DOHH2 (cell line): ENCODE data around the gene DPYSL5.

Experiments
- H3F3A ChIP-seq: fragments of 200-600 bp; sonication (generic), shearing (Covaris generic); 2 replicates; pipeline ENCODE4 v1.6.0; 2016; ENCODE audit warnings: antibody characterized with exemption, mild to moderate bottlenecking; ENCODE audit not compliant: control insufficient read depth, insufficient read depth
- H3K27ac ChIP-seq: fragments of 200-600 bp; sonication (generic); 2 replicates; pipeline ENCODE4 v1.5.1; 2014; ENCODE audit warnings: low read depth, mild to moderate bottlenecking, low read length, moderate library complexity
- H3K27me3 ChIP-seq: fragments of 200-600 bp; sonication (generic); 2 replicates; pipeline ENCODE4 v1.6.1; 2014; ENCODE audit warnings: mild to moderate bottlenecking, low read length, mixed read lengths; ENCODE audit not compliant: control insufficient read depth
- H3K36me3 ChIP-seq: fragments of 200-600 bp; sonication (generic); 2 replicates; pipeline ENCODE4 v1.6.1; 2014; ENCODE audit warnings: mild to moderate bottlenecking, low read length, moderate library complexity, mixed read lengths; ENCODE audit not compliant: control insufficient read depth
- H3K4me1 ChIP-seq: fragments of 200-600 bp; sonication (generic); 2 replicates; pipeline ENCODE4 v1.6.1; 2014; ENCODE audit warnings: mild to moderate bottlenecking, low read length, mixed read lengths; ENCODE audit not compliant: control insufficient read depth
- H3K4me2 ChIP-seq: fragments of 200-600 bp; sonication (generic); 2 replicates; pipeline ENCODE4 v1.6.0; 2014; ENCODE audit warnings: mild to moderate bottlenecking, low read length, moderate library complexity
- H3K4me3 ChIP-seq: fragments of 200-600 bp; sonication (generic); 2 replicates; pipeline ENCODE4 v1.5.1; 2014; ENCODE audit warnings: mild to moderate bottlenecking, low read length, mixed read lengths
- H3K79me2 ChIP-seq: fragments of 200-600 bp; sonication (generic); 2 replicates; pipeline ENCODE4 v1.6.1; 2014; ENCODE audit warnings: mild to moderate bottlenecking, low read length, mixed read lengths; ENCODE audit not compliant: control insufficient read depth
- H3K9me2 ChIP-seq: fragments of 200-600 bp; sonication (generic); replicated peaks from 2 replicates; pipeline ENCODE4 v1.6.1; 2014; ENCODE audit warnings: mild to moderate bottlenecking, low read length, mixed read lengths; ENCODE audit not compliant: control insufficient read depth
- H3K9me3 ChIP-seq: fragments of 200-600 bp; sonication (generic); 2 replicates; pipeline ENCODE4 v1.6.1; 2014; ENCODE audit warnings: antibody characterized with exemption, low read length, mixed read lengths; ENCODE audit not compliant: control insufficient read depth, insufficient read depth
- H4K20me1 ChIP-seq: fragments of 200-600 bp; sonication (generic); 2 replicates; pipeline ENCODE4 v1.6.0; 2014; ENCODE audit warnings: low read depth, mild to moderate bottlenecking, antibody characterized with exemption, low read length, moderate library complexity; ENCODE audit not compliant: control insufficient read depth, insufficient read depth
- CTCF ChIP-seq: fragments of 200-600 bp; sonication (generic); IDR thresholded peaks from one replicate; pipeline ENCODE4 v1.5.1; 2014; ENCODE audit warnings: antibody characterized with exemption, mild to moderate bottlenecking, low read depth, low read length; ENCODE audit not compliant: poor library complexity, severe bottlenecking
- EZH2phosphoT487 ChIP-seq: fragments of 200-600 bp; sonication (generic); IDR thresholded peaks from 2 replicates; pipeline ENCODE4 v1.6.1; 2017; ENCODE audit warnings: borderline replicate concordance, mild to moderate bottlenecking, antibody characterized with exemption, low read length, moderate library complexity, mixed read lengths

Gene DPYSL5

GRCh38 chr2:26974352-26974751, 126.4 kb downstream of the DPYSL5 start:
- H3F3A ChIP-seq: no peaks in the 10 kb centered on the region
- no peaks in the 10 kb centered on the region for H3K9me2 ChIP-seq
- TF ChIP-seq EZH2phosphoT487: no peak
- no peak for TF ChIP-seq CTCF
- H3K4me1 ChIP-seq: peaks cover 7% of the 10 kb centered on the region
- no peak overlapping the region for H3K4me3 ChIP-seq
- no peaks in the 10 kb centered on the region for H3K9me3 ChIP-seq
- no peaks in the 10 kb centered on the region for H3K36me3 ChIP-seq
- no peak overlapping the region for H3K27ac ChIP-seq
- no peak overlapping the region for H3K4me2 ChIP-seq
- no peaks in the 10 kb centered on the region for H4K20me1 ChIP-seq
- no peaks in the 10 kb centered on the region for H3K79me2 ChIP-seq
- H3K27me3 ChIP-seq: peaks cover 54% of the 10 kb centered on the region

DNA sequence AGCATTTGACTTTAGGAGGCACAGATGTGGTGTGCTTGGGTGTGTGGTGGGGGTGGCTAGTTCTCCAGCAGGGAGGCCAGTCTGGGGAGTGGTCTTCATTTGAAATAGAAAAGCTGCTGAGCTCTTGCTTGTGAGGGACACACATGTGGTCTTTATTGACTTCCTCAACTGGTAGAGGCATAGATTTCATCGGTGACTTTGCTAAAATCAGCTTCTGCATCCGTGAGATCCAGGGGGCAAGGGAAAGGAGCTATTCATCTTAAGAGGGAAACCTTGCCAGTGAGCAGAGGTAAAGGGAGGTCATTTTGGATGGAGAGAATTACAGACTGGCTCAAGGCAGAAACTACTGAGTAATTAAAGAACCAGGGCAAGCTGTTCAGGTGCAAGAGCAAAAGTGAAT, 127.2 kb downstream of the DPYSL5 start:
- H3K27me3 ChIP-seq: peaks cover 56% of the 10 kb centered on the region
- no peak overlapping the region for H3K27ac ChIP-seq
- TF ChIP-seq EZH2phosphoT487 (no peak), CTCF (no peak)
- no peak overlapping the region for H3K4me2 ChIP-seq
- no peak overlapping the region for H3K4me3 ChIP-seq
- no peaks in the 10 kb centered on the region for H3K9me2 ChIP-seq
- H3K9me3 ChIP-seq: no peaks in the 10 kb centered on the region
- H4K20me1 ChIP-seq: no peaks in the 10 kb centered on the region
- no peaks in the 10 kb centered on the region for H3K36me3 ChIP-seq
- H3K4me1 ChIP-seq: peaks cover 7% of the 10 kb centered on the region
- H3K79me2 ChIP-seq: no peaks in the 10 kb centered on the region
- H3F3A ChIP-seq: no peaks in the 10 kb centered on the region

DNA sequence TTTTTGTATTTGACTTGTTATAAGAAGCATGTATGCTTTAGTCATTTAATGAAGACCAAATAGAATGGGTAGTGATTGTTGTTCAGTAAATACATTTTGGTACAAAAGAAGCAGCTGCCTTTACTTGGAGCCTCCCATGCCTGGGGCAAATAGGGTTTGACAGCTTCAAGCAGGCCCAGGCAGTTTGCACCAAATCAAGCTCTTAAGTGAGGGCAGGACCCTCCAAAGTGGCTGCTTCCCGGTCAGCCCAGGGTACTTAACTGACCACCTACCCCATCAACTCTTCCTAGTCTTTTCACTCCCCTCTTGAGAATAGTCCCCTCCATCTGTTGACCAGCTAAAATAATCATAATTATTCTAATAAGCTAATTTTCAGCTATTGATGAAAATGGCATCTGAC, 127.7 kb downstream of the DPYSL5 start:
- Histone ChIP-seq H3F3A (no peaks in the 10 kb centered on the region), H3K9me2 (no peaks in the 10 kb centered on the region), H3K36me3 (no peaks in the 10 kb centered on the region), H3K27ac (no peak overlapping the region), H3K4me1 (peaks cover 7% of the 10 kb centered on the region), H3K79me2 (no peaks in the 10 kb centered on the region), H3K4me2 (no peak overlapping the region), H3K4me3 (no peak overlapping the region), H4K20me1 (no peaks in the 10 kb centered on the region), H3K9me3 (no peaks in the 10 kb centered on the region), H3K27me3 (peaks cover 53% of the 10 kb centered on the region)
- TF ChIP-seq CTCF: no peak
- no peak for TF ChIP-seq EZH2phosphoT487

GRCh38 chr2:26976237-26976636, 128.3 kb downstream of the DPYSL5 start:
- H3K27me3 ChIP-seq: peaks cover 49% of the 10 kb centered on the region
- H3F3A ChIP-seq: no peaks in the 10 kb centered on the region
- H3K27ac ChIP-seq: no peak overlapping the region
- no peaks in the 10 kb centered on the region for H3K9me3 ChIP-seq
- no peaks in the 10 kb centered on the region for H3K9me2 ChIP-seq
- H3K4me3 ChIP-seq: no peak overlapping the region
- no peaks in the 10 kb centered on the region for H3K36me3 ChIP-seq
- H3K79me2 ChIP-seq: no peaks in the 10 kb centered on the region
- H3K4me1 ChIP-seq: peaks cover 2% of the 10 kb centered on the region
- no peaks in the 10 kb centered on the region for H4K20me1 ChIP-seq
- TF ChIP-seq CTCF (no peak), EZH2phosphoT487 (no peak)
- H3K4me2 ChIP-seq: no peak overlapping the region
